SK-N-MC (cell line): Measurements from ENCODE around the gene MVK.

Source experiments
- EZH2 ChIP-seq: fragments of 200-600 bp; sonication (generic); IDR thresholded peaks from one replicate; pipeline ENCODE4 v1.6.1; 2017; ENCODE audit warnings: antibody characterized with exemption
- FOXP2 ChIP-seq: optimal IDR thresholded peaks from 2 replicates; pipeline ENCODE3; 2011; ENCODE audit warnings: mild to moderate bottlenecking, moderate library complexity; ENCODE audit not compliant: insufficient read depth; ENCODE audit errors: extremely low read length, control extremely low read depth

- TF ChIP-seq EZH2 (no peak), FOXP2 (no peak)
Measured at GRCh38 chr12:109615556-109616229, 42.1 kb downstream of the MVK start.
